ENCODE results near the gene KCNAB3. TPM values are rescaled to one million over a fixed set of nuclear protein-coding genes. Genes with fewer than 3 reads are reported as not detected.

Gene KCNAB3
- total RNA-seq, 2 donors from 2014 or later, result 5.4 to 10.9 TPM

- no peaks in the 10 kb centered on the region for H3K9me3 Mint-ChIP-seq
- ATAC-seq, result no peak
- peaks cover 0 to 6% of the 10 kb centered on the region in 2 donors for H3K36me3 Mint-ChIP-seq
- H3K27ac Mint-ChIP-seq, result no peak overlapping the region
- DNase-seq (ENCODE audit: low spot score in 2 of 2), result no peak
Observed at GRCh38 chr17:7873051-7873450, 56.6 kb downstream of the KCNAB3 start.

Other genes with a start within 250 kb of the KCNAB3 start
- 100 to 1,000 TPM in 1 of 2 donors, 10 to 100 TPM in 1; 78.4 to 147 TPM for gene TP53, start 242.4 kb downstream of the KCNAB3 start, total RNA-seq
- gene WRAP53, start 241.4 kb downstream of the KCNAB3 start, total RNA-seq, result 10 to 100 TPM; 16.4 to 23.5 TPM
- not detected for gene EFNB3, start 224.7 kb downstream of the KCNAB3 start, total RNA-seq
- under 1 TPM; 0.05 to 0.19 TPM for gene DNAH2, start 212.1 kb downstream of the KCNAB3 start, total RNA-seq
- gene KDM6B, start 95.6 kb downstream of the KCNAB3 start, total RNA-seq, result 10 to 100 TPM; 34.9 to 41.2 TPM
- gene TMEM88, start 74.8 kb downstream of the KCNAB3 start, total RNA-seq, result 1 to 10 TPM; 1.3 to 1.8 TPM
- 100 to 1,000 TPM in 1 of 2 donors, 10 to 100 TPM in 1; 91.4 to 103 TPM for gene NAA38, start 72.3 kb downstream of the KCNAB3 start, total RNA-seq
- gene CYB5D1, start 71.9 kb downstream of the KCNAB3 start, total RNA-seq, result 10 to 100 TPM in 1 of 2 donors, 1 to 10 TPM in 1; 8.0 to 20.2 TPM
- gene CHD3, start 41.1 kb downstream of the KCNAB3 start, total RNA-seq, result 100 to 1,000 TPM; 182 to 212 TPM
- gene RNF227, start 13.6 kb downstream of the KCNAB3 start, total RNA-seq, result 1 to 10 TPM; 4.8 to 5.3 TPM
- gene TRAPPC1, start 2.1 kb upstream of the KCNAB3 start, total RNA-seq, result 100 to 1,000 TPM; 190 to 195 TPM
- 100 to 1,000 TPM in 1 of 2 donors, 10 to 100 TPM in 1; 73.3 to 147 TPM for gene CNTROB, start 2.4 kb upstream of the KCNAB3 start, total RNA-seq
- under 1 TPM in 1 of 2 donors, not detected in 1; 0.19 TPM for gene GUCY2D, start 72.8 kb upstream of the KCNAB3 start, total RNA-seq
- gene ALOX15B, start 109.2 kb upstream of the KCNAB3 start, total RNA-seq, result not detected
- 1 to 10 TPM; 1.5 to 3.2 TPM for gene ALOX12B, start 157.9 kb upstream of the KCNAB3 start, total RNA-seq
- under 1 TPM in 1 of 2 donors, not detected in 1; 0.23 TPM for gene ALOXE3, start 188.7 kb upstream of the KCNAB3 start, total RNA-seq
- 10 to 100 TPM in 1 of 2 donors, 1 to 10 TPM in 1; 7.5 to 10.7 TPM for gene HES7, start 194.2 kb upstream of the KCNAB3 start, total RNA-seq
- gene PER1, start 222.5 kb upstream of the KCNAB3 start, total RNA-seq, result 100 to 1,000 TPM in 1 of 2 donors, 10 to 100 TPM in 1; 80.9 to 294 TPM
- 10 to 100 TPM; 43.6 to 85.6 TPM for gene VAMP2, start 233.1 kb upstream of the KCNAB3 start, total RNA-seq
- 10 to 100 TPM; 32.7 to 48.9 TPM for gene TMEM107, start 246.5 kb upstream of the KCNAB3 start, total RNA-seq

Measured in activated naive CD4-positive, alpha-beta T cell treated with anti-CD3 and anti-CD28 coated beads, Interleukin-2, amount 50 U/mL, for 72 hours (primary cell).